ENCODE measurements around the gene KLF17. TPM values are rescaled to one million over a fixed set of nuclear protein-coding genes. Genes with fewer than 3 reads are reported as not detected.

Gene KLF17
- total RNA-seq, 1 experiment from 2014 or later = not detected

GRCh38 chr1:44090429-44091252 lies 28.0 kb upstream of the KLF17 start:
- Mint-ChIP-seq H3K36me3 (no peaks in the 10 kb centered on the region), H3K27ac (no peak overlapping the region), H3K4me3 (no peak overlapping the region), H3K9me3 (no peaks in the 10 kb centered on the region), H3K4me1 (peaks cover 26% of the 10 kb centered on the region), H3K27me3 (ENCODE audit: low read depth) (peaks cover 5% of the 10 kb centered on the region; the same call in 1 of the 2 replicates)
- TF ChIP-seq TEAD1 (CRISPR knock-in tag; IDR thresholded peaks at IDR 0.05) (no peak), ZNF416 (CRISPR knock-in tag; IDR thresholded peaks at IDR 0.05) (no peak), ESRRA (CRISPR knock-in tag; IDR thresholded peaks at IDR 0.05; ENCODE audit: borderline replicate concordance) (no peak), OVOL2 (CRISPR knock-in tag; IDR thresholded peaks at IDR 0.05; ENCODE audit: borderline replicate concordance) (no peak), CREB1 (CRISPR knock-in tag; IDR thresholded peaks at IDR 0.05) (no peak), ARID4B (CRISPR knock-in tag; IDR thresholded peaks at IDR 0.05; ENCODE audit: borderline replicate concordance) (no peak), KAT7 (CRISPR knock-in tag; IDR thresholded peaks at IDR 0.05; ENCODE audit: borderline replicate concordance) (no peak), ZNF232 (CRISPR knock-in tag; IDR thresholded peaks at IDR 0.05) (no peak), STAT6 (CRISPR knock-in tag; conservative IDR thresholded peaks at IDR 0.05; ENCODE audit: low read depth) (no peak), USF2 (CRISPR knock-in tag; IDR thresholded peaks at IDR 0.05) (no peak), GRHL2 (CRISPR knock-in tag; IDR thresholded peaks at IDR 0.05; ENCODE audit: insufficient replicate concordance, severe bottlenecking) (no peak), AFF4 (CRISPR knock-in tag; IDR thresholded peaks at IDR 0.05; ENCODE audit: borderline replicate concordance) (no peak), CREM (CRISPR knock-in tag; IDR thresholded peaks at IDR 0.05) (no peak), ZNF138 (CRISPR knock-in tag; conservative IDR thresholded peaks at IDR 0.05) (no peak), ATF2 (CRISPR knock-in tag; IDR thresholded peaks at IDR 0.05; ENCODE audit: borderline replicate concordance, low read depth) (no peak)
- DNase-seq (ENCODE audit: low spot score) = no peak
- ChIA-PET POLR2A (no interaction called here), CTCF (interaction anchor here (0.7 to 2.4 kb wide), 5 partner anchors 13 to 149 kb away, joined by 3 to 13 read pairs (median 5); no protein-coding TSS in a partner anchor)
- ATAC-seq = no peak

Measured in WTC11 (cell line).